Motor neuron (in vitro differentiated cells): ENCODE results near the gene UGT1A7. TPM values are rescaled to one million over a fixed set of nuclear protein-coding genes. Genes with fewer than 3 reads are reported as not detected.

Experiments
- ATAC-seq, 8 experiments: fragments of 200-7000 bp; cut with Tn5 transposase; replicated peaks in 6 of 8; 2 replicates each; pipeline ENCODE4 v1.8.0; 2021; ENCODE audit warnings: mild to moderate bottlenecking in 8 of 8, moderate library complexity in 8 of 8
- H3K27ac ChIP-seq, 2 donors: fragments of 250-450 bp; sonication (Bioruptor Pico); 2 replicates each; pipeline ENCODE4 v1.9.0; 2021; ENCODE audit warnings: antibody characterized with exemption in 2 of 2, mild to moderate bottlenecking in 2 of 2, moderate library complexity in 1 of 2
- H3K4me1 ChIP-seq, 2 donors: fragments of 250-450 bp; sonication (Bioruptor Pico); replicated peaks in 1 of 2; 2 replicates each; pipeline ENCODE4 v1.6.1; 2021; ENCODE audit warnings: antibody characterized with exemption in 2 of 2, mild to moderate bottlenecking in 2 of 2, moderate library complexity in 1 of 2
- H3K4me3 ChIP-seq, 5 donors: fragments of 250-450 bp; sonication (Bioruptor Pico); 2 replicates each; pipeline ENCODE4 v1.9.0; 2021; ENCODE audit warnings: antibody characterized with exemption in 5 of 5, mild to moderate bottlenecking in 5 of 5, moderate library complexity in 4 of 5
- WGBS, 10 experiments: fragments of 450-650 bp; shearing (Covaris generic); methylation state at CpG; one replicate each; pipeline ENCODE4 v1.0.0; 2022; 5-methylcytosine and 5-hydroxymethylcytosine counted together
- in situ Hi-C, 9 experiments: fragments of 400-800 bp; cut with MboI; loops; one replicate each; pipeline ENCODE4 v1.15.0; 2021; ENCODE audit warnings: low sequenced_read_pairs in 9 of 9, low pct_unique_long_range_greater_than_20kb in 2 of 9; ENCODE audit not compliant: unreplicated experiment in 9 of 9
- total RNA-seq, 8 experiments: library from RNA; unstranded; fragments of 300-600 nt; gene quantifications; 2 replicates each; pipeline versions ENCODE4 v1.2.3 to v1.2.4, GENCODE V29; 2022

Gene UGT1A7
- total RNA-seq, 8 experiments from 2014 or later = 0.09 to 41.0 (median 0.82) TPM; not detected in 2

GRCh38 chr2:233668605-233669260 is 13.0 kb upstream of the UGT1A7 start:
- in situ Hi-C loops = no loop called here
- no peak for ATAC-seq
- 40 to 100% (median 91%) methylated on average over 1 to 4 of the region's 4 CpGs for WGBS, 10 experiments
- Histone ChIP-seq H3K4me3 (no peak overlapping the region), H3K27ac (no peak overlapping the region), H3K4me1 (no peaks in the 10 kb centered on the region)

GRCh38 chr2:233671290-233672161 is 10.2 kb upstream of the UGT1A7 start, which contains the start of gene UGT1A9:
UGT1A9 (plus strand) TSS chr2:233671898; CDS start chr2:233671935, 37 bp downstream.
- no peak for ATAC-seq
- Histone ChIP-seq H3K27ac (no peak within 1 kb of the TSS), H3K4me1 (no peaks in the 10 kb centered on the region), H3K4me3 (no peak within 1 kb of the TSS)
- in situ Hi-C loops = no loop called here
- WGBS, 10 experiments = 29 to 84% (median 75%) methylated on average over 1 to 4 of the region's 5 CpGs; no CpG with 5 or more reads in 3 of the 10 experiments

GRCh38 chr2:233672886-233673285 is 8.8 kb upstream of the UGT1A7 start:
- no peak overlapping the region for H3K27ac ChIP-seq
- in situ Hi-C loops = no loop called here
- no peaks in the 10 kb centered on the region for H3K4me1 ChIP-seq
- ATAC-seq = no peak
- no peak overlapping the region for H3K4me3 ChIP-seq
- WGBS, 10 experiments = 43 to 100% (median 94%) methylated on average over 1 to 3 of the region's 3 CpGs

- in situ Hi-C loops = no loop called here
- Histone ChIP-seq H3K4me3 (no peak overlapping the region), H3K4me1 (no peaks in the 10 kb centered on the region), H3K27ac (no peak overlapping the region)
- ATAC-seq = no peak
These were observed 7.8 kb upstream of the UGT1A7 start for GRCh38 chr2:233673896-233674295.

- Histone ChIP-seq H3K27ac (no peak overlapping the region), H3K4me3 (no peak overlapping the region), H3K4me1 (no peaks in the 10 kb centered on the region)
- no peak for ATAC-seq
- WGBS, 10 experiments = 0 to 86% (median 56%) methylated on average over 1 of the region's 1 CpG; no CpG with 5 or more reads in 5 of the 10 experiments
- in situ Hi-C loops = no loop called here
These were observed 7.4 kb upstream of the UGT1A7 start for GRCh38 chr2:233674314-233674713.

GRCh38 chr2:233674995-233675394 is 6.7 kb upstream of the UGT1A7 start:
- Histone ChIP-seq H3K4me3 (no peak overlapping the region), H3K4me1 (no peaks in the 10 kb centered on the region), H3K27ac (no peak overlapping the region)
- 31 to 80% (median 62%) methylated on average over 1 to 4 of the region's 4 CpGs; no CpG with 5 or more reads in 2 of the 10 experiments for WGBS, 10 experiments
- in situ Hi-C loops = no loop called here
- no peak for ATAC-seq

GRCh38 chr2:233676046-233676445 is 5.7 kb upstream of the UGT1A7 start:
- Histone ChIP-seq H3K4me1 (no peaks in the 10 kb centered on the region), H3K4me3 (no peak overlapping the region), H3K27ac (no peak overlapping the region)
- in situ Hi-C loops = no loop called here
- no peak for ATAC-seq
- 44 to 92% (median 85%) methylated on average over 1 to 2 of the region's 2 CpGs; no CpG with 5 or more reads in 3 of the 10 experiments for WGBS, 10 experiments

GRCh38 chr2:233679196-233679595 is 2.5 kb upstream of the UGT1A7 start:
- Histone ChIP-seq H3K4me1 (no peaks in the 10 kb centered on the region), H3K27ac (no peak overlapping the region), H3K4me3 (no peak overlapping the region)
- 5 to 90% (median 69%) methylated on average over 2 to 4 of the region's 4 CpGs; no CpG with 5 or more reads in 2 of the 10 experiments for WGBS, 10 experiments
- in situ Hi-C loops = no loop called here
- peak in 3 of 8 experiments; percentile 28 to 81 (median 40) for ATAC-seq

GRCh38 chr2:233680361-233681045 is 1.2 kb upstream of the UGT1A7 start:
- Histone ChIP-seq H3K27ac (no peak overlapping the region), H3K4me1 (no peaks in the 10 kb centered on the region), H3K4me3 (no peak overlapping the region)
- peak in 2 of 8 experiments; percentile 59 to 72 for ATAC-seq
- WGBS, 10 experiments = 46 to 100% (median 94%) methylated on average over 1 to 4 of the region's 4 CpGs; no CpG with 5 or more reads in 4 of the 10 experiments
- in situ Hi-C loops = no loop called here

- WGBS, 10 experiments = 8 to 80% (median 70%) methylated on average over 1 of the region's 1 CpG; no CpG with 5 or more reads in 6 of the 10 experiments
- no peak overlapping the region for H3K27ac ChIP-seq
- H3K4me3 ChIP-seq = no peak overlapping the region
- ATAC-seq = no peak
- H3K4me1 ChIP-seq = no peaks in the 10 kb centered on the region
- in situ Hi-C loops = no loop called here
These were observed 2.9 kb downstream of the UGT1A7 start for GRCh38 chr2:233684640-233685039.

- Histone ChIP-seq H3K4me3 (no peak overlapping the region), H3K4me1 (peaks cover 3 to 4% of the 10 kb centered on the region in 2 donors), H3K27ac (no peak overlapping the region)
- 0 to 100% (median 85%) methylated on average over 2 to 4 of the region's 5 CpGs; no CpG with 5 or more reads in 1 of the 10 experiments for WGBS, 10 experiments
- peak in 3 of 8 experiments; percentile 83 to 92 (median 88) for ATAC-seq
- in situ Hi-C loops = no loop called here
These were observed 5.2 kb downstream of the UGT1A7 start for GRCh38 chr2:233686928-233687327.

- ATAC-seq = no peak
- 30 to 83% (median 74%) methylated on average over 2 to 5 of the region's 5 CpGs; no CpG with 5 or more reads in 1 of the 10 experiments for WGBS, 10 experiments
- in situ Hi-C loops = no loop called here
- Histone ChIP-seq H3K4me1 (peaks cover 4% of the 10 kb centered on the region in 2 donors), H3K27ac (no peak overlapping the region), H3K4me3 (no peak overlapping the region)
These were observed 6.6 kb downstream of the UGT1A7 start for GRCh38 chr2:233688341-233688740.

GRCh38 chr2:233689031-233689430 is 7.3 kb downstream of the UGT1A7 start:
- H3K27ac ChIP-seq = no peak overlapping the region
- in situ Hi-C loops = no loop called here
- no peak for ATAC-seq
- peaks cover 4% of the 10 kb centered on the region in 2 donors for H3K4me1 ChIP-seq
- no peak overlapping the region for H3K4me3 ChIP-seq
